GM18909 (cell line): ENCODE measurements around the gene CHST5.
"Not testable (repeated sequence)": the region's sequence is repeated elsewhere in the genome, so short reads cannot be mapped to it uniquely, and the experiment has no call there.

ENCODE experiments used
- ATAC-seq: cut with Tn5 transposase; IDR thresholded peaks from one replicate; pipeline ENCODE4 v1.9.1; 2021; ENCODE audit warnings: mild to moderate bottlenecking; ENCODE audit not compliant: unreplicated experiment, poor library complexity

CHST5 gene

DNA sequence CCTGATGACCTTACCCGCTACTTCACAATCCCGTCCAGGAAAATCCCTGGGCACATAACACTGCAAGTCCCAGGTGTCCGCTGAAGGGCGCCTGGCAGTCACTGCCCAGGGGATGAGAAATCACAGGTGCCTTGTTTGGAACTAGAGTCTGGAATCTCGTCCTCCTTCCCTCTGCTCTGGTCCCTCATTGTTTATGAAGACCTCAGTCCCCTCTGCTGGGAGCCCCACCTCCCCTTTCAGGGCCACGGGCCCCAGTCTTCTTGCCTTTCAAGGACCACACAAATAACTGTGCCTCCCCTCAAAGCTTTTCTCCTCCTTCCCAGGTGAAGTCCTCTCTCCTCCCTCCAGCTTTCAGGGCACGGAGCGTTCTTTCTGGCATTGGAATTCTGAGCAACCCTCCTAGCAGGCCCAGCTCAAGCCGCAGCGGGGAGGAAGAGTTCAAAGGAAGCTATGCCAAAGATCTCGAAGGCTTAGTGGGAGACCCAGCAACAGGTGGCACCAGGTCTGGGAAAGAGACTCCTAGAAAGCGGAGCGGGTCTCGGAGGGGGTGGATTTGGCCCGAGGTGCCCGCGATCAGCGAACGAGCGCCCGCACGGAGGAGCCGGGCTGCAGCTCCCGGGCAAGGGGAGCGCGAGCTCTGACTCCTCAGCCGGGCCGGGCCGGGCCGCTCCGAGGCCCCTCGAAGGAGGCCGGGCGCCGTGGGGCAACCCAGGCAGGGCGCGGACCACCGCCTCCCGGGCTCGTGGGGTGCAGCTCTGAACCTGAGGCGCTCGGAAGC, 19.5 kb downstream of the CHST5 start:
- ATAC-seq: peak; percentile 25

DNA sequence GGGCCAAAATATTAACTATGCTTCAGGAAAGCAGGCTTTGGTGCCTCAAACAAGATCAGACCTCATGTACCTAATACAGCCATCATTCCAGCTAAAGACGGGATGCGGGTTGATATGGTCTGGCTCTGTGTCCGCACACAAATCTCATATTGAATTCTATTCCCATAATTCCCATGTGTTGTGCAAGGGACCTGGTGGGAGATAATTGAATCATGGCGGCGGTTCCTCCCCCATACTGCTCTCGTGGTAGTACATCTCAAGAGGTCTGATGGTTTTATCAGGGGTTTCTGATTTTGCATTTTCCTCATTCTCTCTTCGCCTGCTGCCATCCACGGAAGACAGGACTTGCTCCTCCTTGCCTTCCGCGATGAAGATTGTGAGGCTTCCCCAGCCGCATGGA, 21.6 kb downstream of the CHST5 start:
- no peak for ATAC-seq

DNA sequence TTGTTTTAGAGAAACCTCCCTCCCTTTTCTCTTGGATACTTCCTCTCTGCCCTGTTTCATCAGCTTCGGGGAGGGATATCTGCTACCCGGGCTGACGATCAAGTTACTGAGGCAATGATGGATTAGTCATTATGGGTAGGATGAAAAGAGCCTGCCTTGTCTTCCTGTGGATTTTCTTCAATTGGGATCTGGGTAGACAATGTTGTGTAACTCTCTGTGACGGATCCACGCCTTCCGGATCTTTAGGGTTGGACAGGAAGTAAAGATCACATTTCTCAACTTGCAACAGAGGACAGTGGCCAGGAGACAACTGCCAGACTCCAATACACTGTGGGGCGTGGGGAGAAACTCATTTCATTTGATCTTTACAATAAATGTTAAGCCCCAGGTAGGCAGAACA, 29.3 kb downstream of the CHST5 start:
- ATAC-seq: no peak

DNA sequence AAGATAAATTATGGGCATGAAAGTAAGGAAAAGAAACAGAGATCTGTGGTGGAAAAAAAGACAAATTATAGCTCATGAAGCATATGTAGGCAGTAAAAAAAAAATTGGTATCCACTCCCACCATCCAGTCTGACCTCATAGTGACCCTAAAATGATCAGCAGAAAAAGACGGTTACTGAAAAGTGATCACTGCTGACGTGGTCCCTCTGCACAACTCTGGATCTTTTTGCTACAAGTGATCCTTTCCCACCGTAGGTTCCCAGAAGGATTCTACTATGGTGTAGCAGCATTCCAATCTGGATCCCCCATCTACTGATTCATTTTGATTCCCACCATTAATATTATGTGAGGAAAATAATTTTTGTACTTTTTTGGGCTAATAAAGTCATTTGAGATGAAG, 29.8 kb downstream of the CHST5 start:
- ATAC-seq: no peak

DNA sequence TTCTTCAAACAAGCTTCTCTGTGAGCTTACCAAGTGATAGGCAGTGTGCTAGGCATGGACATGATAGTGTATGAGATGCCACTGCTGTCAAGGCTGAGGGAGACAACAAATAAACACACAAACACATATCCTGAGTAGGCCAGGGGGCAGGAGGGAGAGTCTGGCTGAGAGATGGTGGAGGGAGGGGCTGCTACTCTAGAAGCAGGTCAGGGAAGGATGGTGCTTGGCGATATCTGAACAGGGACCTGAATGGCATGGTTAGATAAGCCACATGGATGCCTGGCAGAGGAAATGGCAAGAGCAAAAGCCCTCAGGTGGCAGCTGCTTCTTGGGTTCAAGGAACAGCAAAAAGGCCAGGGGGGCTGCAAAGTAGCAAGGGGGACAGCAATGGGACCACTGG, 32.1 kb downstream of the CHST5 start:
- no peak for ATAC-seq

DNA sequence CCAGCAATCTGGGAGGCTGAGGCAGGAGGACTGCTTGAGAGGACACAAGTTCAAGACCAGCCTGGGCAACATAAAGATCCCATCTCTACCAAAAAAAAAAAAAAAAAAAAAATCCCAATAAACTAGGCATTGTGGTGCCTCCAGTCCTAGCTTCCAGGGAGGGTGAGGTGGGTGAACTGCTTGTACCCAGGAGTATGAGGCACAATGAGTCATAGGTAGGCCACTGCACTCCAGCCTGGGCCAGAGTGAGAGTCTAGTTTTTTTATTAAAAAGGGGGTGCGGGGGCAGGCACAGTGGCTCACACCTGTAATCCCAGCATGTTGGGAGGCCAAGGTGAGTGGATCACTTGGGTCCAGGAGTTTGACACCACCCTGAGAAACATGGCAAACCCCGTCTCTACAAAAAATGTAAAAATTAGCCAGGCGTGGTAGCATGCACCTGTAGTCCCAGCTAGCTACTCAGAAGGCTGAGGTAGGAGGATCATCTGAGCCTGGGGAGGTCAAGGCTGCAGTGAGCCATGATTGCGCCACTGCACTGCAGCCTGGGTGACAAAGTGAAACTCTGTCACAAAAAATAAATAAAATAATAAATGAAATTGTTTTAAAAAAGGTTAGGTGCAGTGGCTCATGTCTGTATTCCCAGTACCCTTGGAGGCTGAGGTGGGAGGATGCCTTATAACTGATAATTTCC, 32.8 kb downstream of the CHST5 start:
- ATAC-seq: no peak

DNA sequence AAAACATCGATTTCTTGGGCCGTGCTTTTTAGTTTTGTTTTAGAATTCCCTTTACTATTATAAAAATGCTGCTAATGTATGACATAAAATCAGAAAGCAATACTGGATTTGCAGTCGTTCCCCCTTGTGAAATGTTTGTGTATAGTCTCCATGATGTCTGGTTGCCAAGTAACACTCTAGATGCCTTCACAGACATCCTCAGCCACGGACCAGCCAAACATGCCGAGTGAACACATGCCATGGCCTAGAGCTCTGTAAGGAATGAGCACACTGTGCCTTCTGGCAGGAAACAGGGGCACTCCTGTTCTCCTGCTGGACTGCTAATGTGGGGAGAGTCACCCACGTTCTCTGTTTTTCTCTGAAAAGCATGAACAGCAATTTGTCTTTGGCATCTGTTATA, 34.1 kb downstream of the CHST5 start:
- not testable (repeated sequence) for ATAC-seq

DNA sequence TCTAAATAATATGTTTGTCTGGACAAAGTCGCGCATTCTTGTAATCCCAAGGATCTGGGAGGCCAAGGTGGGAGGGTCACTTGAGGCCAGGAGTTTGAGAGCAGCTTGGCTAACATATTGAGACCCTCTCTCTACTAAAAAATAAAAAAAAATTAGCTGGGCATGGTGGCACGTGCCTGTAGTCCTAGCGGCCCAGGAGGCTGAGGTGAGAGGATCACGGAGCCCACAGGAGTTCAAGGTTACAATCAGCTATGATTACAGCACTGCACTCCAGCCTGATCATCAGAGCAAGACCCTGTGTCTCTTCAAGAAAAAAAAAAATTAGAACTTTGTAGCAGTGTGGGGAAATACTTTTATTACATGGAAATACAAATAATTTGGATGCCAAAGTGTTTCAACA, 34.5 kb downstream of the CHST5 start:
- ATAC-seq: no peak

DNA sequence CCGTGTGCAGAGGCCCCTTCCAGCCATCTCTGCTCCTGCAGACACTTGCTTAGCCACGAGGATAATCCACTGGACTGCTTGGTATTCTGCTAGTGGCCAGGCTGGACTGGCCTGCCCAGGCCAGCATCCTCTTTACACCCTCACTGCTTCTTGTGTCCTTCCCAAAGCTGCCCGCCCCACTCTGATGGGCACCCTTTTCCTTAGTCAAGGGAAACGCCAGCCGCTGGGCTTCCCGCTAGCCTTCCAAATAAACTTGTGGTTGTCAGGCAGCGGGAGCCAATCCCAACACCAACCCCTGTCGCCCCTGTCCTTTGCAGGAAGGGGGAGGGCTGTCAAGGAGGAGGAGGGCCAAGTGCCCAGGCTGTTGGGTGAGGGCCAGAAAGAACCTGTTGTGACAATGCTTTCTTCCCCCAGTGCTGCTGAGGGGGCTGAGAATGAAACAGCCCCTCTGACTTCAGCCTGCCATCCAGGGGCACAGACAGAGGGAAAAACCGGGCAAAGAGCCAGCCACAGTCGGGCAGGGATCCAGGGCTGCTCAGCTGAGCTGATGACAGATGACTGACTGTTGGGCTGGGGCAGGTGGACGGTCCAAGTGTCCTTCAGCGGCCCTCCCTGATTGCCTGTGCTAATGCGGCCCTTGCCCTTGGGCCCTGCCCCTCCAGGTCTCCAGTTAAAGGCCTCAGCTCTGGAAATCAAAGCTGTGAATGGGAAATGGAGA, 37.1 kb downstream of the CHST5 start:
- not testable (repeated sequence) for ATAC-seq

DNA sequence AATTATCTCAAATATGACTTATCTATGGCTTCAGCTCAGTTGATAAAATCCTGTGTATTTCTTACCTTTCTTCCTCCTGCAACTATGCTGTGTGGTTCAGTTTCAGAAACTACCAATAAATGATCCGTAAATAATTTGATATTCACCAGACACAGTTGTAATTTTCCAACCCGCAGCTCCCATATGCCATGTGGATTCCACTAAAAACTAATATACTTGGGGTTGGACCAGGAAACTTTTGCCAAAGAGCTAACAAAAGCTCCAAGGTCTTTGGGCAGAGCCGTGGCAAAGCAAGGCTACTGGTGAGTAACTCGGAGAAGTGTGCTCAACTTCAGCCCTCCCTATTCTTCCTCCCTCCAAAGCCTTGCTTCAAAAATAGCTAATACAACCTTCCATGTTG, 38.4 kb downstream of the CHST5 start:
- no peak for ATAC-seq

DNA sequence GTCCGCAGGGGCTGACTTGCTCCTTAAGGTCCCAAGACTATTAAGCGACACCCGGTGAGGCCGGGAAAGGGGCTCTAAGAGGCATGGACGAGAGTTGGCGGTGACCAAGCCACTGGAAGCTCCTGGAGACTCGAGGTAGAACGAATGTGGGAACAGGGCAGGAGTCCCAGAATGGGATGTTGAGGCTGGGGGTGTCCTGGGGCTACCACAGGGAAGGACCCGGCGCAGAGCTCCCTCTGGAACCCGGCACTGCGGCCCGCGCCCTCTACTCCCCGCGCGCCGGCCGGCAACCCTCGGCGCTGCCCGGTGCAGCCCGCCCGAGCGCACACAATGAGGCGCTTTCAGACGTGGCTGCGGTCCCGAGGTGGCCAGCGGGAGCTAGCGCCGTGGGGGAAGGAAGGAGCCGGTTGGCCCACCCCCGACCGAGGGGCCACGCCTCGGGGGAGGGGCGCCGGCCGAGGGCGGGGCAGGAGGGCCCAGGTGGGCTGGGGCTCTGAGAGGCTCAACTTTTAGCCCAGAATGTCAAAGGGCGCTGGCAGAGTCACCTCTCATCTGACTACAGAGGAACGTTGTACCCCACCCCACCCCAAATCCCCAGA, 40.7 kb downstream of the CHST5 start, which contains the start of gene CHST6:
Gene CHST6, minus strand, starts transcription at position 366 of the 599 bp plus-strand sequence. CDS start 15,613 bp downstream, outside the sequence.
- no peak for ATAC-seq

DNA sequence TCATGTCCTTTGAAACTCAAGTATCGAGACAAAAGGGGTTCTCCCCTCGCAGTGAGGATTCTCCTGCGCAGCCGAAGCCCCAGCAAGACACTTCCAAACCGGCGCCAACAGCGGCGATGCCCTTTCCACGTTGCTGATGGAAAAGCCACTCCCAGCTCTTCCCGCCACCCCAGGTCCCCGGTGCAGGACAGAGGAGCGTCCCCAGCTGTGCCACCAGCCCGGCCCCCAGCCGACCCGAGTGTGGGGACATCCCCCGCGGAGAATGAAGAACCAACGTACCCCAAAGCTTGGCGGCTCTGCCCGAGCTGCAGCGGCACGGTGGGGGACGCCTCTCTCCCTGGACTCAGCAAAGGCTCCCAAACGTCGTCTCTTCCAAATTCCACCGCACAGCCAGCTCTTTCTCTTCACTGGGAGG, 41.2 kb downstream of the CHST5 start:
- ATAC-seq: no peak

DNA sequence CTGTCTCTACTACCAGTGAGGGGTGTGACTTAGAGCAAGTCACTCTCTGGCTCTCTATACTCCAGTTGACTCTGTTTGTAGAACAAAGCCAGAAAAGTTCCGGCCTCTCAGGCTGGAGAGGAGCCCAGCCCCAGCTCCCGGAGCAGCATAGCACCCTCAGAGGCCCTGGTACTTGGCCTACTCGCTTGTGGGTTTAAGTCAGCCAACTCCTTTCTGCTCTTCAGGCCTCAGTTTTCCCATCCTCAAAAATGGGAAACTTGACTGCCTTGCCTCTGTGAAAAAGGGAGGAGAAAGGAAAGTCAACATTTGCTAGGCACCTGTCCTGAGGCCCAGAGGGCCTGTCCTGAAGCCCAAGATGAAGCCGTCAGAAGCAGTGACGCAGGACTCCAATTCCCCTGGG, 41.7 kb downstream of the CHST5 start:
- no peak for ATAC-seq

DNA sequence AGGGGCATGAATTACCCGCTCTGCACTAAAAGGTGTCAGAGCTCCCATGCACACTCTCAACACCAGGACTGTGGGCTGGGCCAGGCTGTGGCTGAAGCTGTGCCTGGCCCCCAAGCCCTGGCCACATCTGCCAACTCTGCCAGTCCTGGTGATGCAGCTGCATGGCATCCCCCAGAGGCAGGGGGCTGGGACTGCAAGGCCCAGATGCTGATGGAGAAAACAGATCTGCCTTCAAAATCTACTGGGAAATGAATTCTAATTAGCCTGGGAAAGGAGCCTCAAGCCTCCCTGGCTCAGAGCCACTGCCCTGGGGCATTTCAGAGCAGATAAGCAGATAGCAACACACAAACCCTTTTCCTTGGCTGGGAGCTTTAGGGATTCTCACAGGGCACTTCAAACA, 44.0 kb downstream of the CHST5 start:
- no peak for ATAC-seq

DNA sequence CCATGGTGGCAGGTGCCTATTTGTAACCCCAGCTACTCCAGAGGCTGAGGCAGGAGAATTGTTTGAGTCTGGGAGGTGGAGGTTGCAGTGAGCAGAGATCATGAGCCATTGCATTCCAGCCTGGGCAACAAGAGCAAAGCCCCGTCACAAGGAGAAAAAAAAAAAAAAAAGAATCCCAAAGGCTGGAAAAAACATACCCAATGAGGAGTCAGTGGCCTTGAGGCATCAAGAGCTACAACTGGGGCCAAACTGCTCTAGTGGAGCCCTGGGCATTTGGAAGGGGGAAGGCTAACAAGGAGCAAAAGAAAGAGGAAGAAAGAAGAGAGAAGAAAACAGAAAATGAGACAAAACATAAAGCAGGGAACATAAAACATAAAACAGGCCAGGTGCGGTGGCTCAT, 47.6 kb downstream of the CHST5 start:
- ATAC-seq: no peak

DNA sequence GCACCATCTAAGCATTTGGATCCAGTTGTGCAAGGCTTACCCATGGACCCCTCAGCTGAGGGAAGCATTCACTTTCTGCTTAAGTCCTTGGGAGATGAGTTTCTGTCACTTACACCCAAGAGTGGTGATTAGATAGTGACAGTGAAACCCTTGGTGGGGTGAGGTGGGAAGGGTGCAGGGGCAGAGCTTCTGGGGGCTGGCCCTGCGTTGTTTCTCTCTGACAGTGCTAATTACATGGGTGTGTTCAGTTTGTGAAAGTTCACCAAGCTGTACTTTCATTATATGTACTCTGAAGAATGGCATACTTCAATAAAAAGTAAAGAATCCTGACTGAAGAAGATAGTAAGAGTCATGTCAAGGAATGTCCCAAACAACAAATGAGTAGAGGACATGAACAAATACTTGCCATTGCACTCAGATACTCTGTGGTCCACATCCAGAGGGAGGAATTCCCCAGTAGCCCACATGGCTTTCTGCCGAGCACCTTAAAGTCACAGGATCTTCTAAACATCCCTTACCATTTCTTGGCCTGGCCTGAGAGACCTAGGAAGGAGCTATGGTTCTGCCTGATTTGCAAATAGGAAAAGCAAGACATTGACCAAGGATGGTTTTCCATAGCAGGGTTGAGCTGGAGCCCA, 49.1 kb downstream of the CHST5 start:
- ATAC-seq: peak; percentile 58

DNA sequence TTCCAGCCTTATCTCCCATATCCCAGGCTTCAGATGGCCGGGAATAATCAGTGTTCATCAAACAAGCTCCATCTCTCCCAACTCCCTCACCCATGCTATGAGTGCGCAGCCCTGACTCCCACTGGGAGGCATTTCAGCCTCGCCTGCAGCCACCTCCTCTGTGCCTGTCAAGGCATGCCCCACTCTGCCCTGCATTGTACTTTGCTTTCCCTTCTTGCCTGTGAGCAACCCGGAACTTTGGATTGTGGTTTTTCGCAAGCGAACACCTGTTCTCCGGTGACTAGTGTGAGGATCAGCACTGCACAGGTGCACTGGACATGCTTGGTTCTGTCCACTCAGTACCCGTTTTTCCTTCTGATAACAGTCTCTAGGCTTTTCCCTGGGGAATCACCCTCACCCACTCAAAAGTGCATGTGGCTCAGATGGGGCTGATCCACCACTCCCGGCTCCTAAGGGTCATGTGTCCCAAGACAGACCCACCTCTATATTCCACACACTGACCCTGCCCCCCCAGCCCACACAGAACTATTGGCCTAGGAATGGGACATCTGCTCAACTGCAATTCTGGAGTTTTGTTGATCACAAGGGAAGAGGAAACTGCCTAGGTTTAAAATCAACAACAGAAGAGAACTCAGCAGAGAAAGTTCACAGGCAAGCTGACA, 49.8 kb downstream of the CHST5 start:
- ATAC-seq: no peak

DNA sequence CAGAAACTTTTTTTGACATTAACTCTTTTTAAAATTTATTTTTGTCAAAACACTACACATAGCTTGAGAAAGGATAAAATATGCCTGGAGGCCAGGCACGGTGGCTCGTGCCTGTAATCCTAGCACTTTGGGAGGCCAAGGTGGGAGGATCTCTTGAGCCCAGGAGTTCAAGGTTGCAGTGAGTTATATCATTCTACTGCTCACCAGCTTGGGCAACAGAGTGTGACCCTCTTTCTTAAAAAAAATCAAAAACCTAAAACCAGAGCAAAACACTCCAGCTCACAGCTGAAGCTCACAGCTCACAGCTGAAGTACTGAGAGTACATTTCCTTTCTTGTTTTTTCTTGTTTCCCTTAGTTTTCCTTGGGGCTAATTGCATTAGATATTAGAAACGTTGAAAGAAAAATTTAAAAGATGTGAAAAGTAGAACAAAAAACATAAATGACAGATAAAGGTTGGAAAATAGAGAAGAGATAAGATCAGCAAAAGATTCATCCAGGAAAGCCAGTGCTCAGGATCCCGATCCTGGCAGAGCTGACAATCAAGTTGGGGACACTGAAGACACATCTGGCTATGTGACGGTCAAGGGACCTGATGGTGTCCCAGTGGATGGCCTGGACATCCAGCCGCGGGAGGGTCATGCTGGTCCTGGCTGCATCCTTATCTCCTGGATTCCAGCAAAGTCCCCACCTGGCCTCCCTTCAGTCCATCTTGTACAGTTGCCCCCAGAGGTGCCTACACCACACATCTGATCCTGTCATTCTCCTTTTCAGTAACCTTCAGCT, 50.5 kb downstream of the CHST5 start:
- peak; percentile 54 for ATAC-seq

DNA sequence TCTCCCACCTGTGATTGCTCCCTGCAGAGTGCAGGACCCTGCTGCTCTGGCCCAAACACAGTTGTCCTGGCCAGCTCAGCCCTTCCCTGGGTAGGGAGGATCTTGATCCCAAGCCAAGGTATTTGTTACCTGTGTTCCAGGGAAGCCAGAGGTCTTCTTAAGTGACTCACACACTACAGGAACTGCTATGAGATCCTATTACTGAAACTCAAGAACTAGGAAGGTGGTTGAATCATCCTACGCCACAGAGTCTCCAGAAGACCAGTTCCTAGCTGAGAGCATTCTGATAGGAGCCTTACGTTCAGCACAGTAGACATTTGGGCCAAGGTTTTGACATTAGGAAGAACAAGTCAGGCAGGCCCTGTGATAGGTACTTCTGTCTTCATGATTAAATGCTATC, 52.7 kb downstream of the CHST5 start:
- no peak for ATAC-seq
